GM12878 (cell line): Measurements from ENCODE around the gene MACF1. TPM values are rescaled to one million over a fixed set of nuclear protein-coding genes. Genes with fewer than 3 reads are reported as not detected.

Experiments
- ATAC-seq: fragments of 200-7000 bp; cut with Tn5 transposase; 3 replicates; pipeline ENCODE4 v1.9.1; 2020; ENCODE audit warnings: mild to moderate bottlenecking, moderate library complexity
- BruUV-seq: library from RNA; stranded (reverse); fragments of 400-500 nt; replicated peaks from 2 replicates; lab custom pipeline; 2021; lab: Mats Ljungman, UMichigan
- CTCF ChIA-PET: fragments of 300-600 bp; sonication (Branson Sonifier 250); formaldehyde crosslinking; extraction: SDS; loops from one replicate; lab custom pipeline; 2021; ENCODE audit warnings: inconsistent platforms; lab: Yijun Ruan, JAX
- POLR2A ChIA-PET: fragments of 350-600 bp; formaldehyde crosslinking; extraction: SDS; loops from one replicate; lab custom pipeline; 2021; ENCODE audit warnings: inconsistent platforms; lab: Charles Lee
- RAD21 ChIA-PET: fragments of 300-600 bp; sonication (Branson Sonifier 250); formaldehyde crosslinking; loops from one replicate; lab custom pipeline; 2023; ENCODE audit warnings: antibody characterized with exemption; ENCODE audit not compliant: unreplicated experiment; lab: Charles Lee
- SMC1A ChIA-PET: fragments of 300-600 bp; sonication (Branson Sonifier 250); formaldehyde crosslinking; loops from one replicate; lab custom pipeline; 2023; ENCODE audit not compliant: unreplicated experiment, uncharacterized antibody; lab: Charles Lee
- DNase-seq: peaks from one replicate; pipeline ENCODE4 v3.0.0-alpha.2; 2011; ENCODE audit warnings: low read depth, low spot score
- FAIRE-seq: peaks from 3 replicates; lab custom pipeline; 2011; peaks lifted over from hg19 to GRCh38; lab: Jason Lieb, UNC
- H2AFZ ChIP-seq: 2 replicates; pipeline ENCODE4 v1.6.0; 2011; ENCODE audit warnings: low read depth, low read length, control low read depth; ENCODE audit not compliant: control insufficient read depth
- H3K27ac ChIP-seq: 2 replicates; pipeline ENCODE4 v1.5.1; 2011; ENCODE audit warnings: control low read depth; ENCODE audit not compliant: control insufficient read depth, insufficient read depth
- H3K27me3 ChIP-seq, 2 experiments: replicated peaks in 1 of 2; 2 replicates each; pipeline versions ENCODE4 v1.6.0 to v1.6.1; 2011; ENCODE audit warnings: low read length in 1 of 2; ENCODE audit not compliant: control insufficient read depth in 2 of 2, insufficient read depth in 2 of 2
- H3K36me3 ChIP-seq, 2 experiments: 2 replicates each; pipeline ENCODE4 v1.5.1; 2011; ENCODE audit warnings: low read length in 1 of 2; ENCODE audit not compliant: control insufficient read depth in 2 of 2, insufficient read depth in 2 of 2
- H3K4me1 ChIP-seq: 2 replicates; pipeline ENCODE4 v1.6.1; 2011; ENCODE audit warnings: mild to moderate bottlenecking, low read length, moderate library complexity, mixed read lengths; ENCODE audit not compliant: control insufficient read depth, insufficient read depth
- H3K4me2 ChIP-seq: 2 replicates; pipeline ENCODE4 v1.6.0; 2011; ENCODE audit warnings: control low read depth; ENCODE audit not compliant: control insufficient read depth, insufficient read depth
- H3K4me3 ChIP-seq: fragments of 200-600 bp; sonication (generic); 2 replicates; pipeline ENCODE4 v1.5.1; 2016
- H3K79me2 ChIP-seq: 2 replicates; pipeline ENCODE4 v1.6.0; 2011; ENCODE audit warnings: low read length; ENCODE audit not compliant: control insufficient read depth, insufficient read depth
- H3K9ac ChIP-seq: 2 replicates; pipeline ENCODE4 v1.8.0; 2011; ENCODE audit warnings: low read length, control low read depth, mixed read lengths; ENCODE audit not compliant: control insufficient read depth, insufficient read depth
- H3K9me3 ChIP-seq: replicated peaks from 3 replicates; pipeline ENCODE4 v1.5.1; 2011; ENCODE audit warnings: mild to moderate bottlenecking, low read length; ENCODE audit not compliant: control insufficient read depth, insufficient read depth
- H4K20me1 ChIP-seq: 2 replicates; pipeline ENCODE4 v1.6.0; 2011; ENCODE audit not compliant: control insufficient read depth, insufficient read depth
- E2F8 ChIP-seq: fragments of 450-650 bp; IDR thresholded peaks from 2 replicates; pipeline ENCODE4 v1.6.1; 2018; ENCODE audit warnings: mild to moderate bottlenecking, low read depth, moderate library complexity; ENCODE audit not compliant: partially characterized antibody
- ESRRA ChIP-seq: IDR thresholded peaks from 2 replicates; pipeline ENCODE4 v1.6.1; 2012; ENCODE audit warnings: mild to moderate bottlenecking, low read length, improper control_type of control experiment
- MEF2A ChIP-seq: IDR thresholded peaks from 2 replicates; pipeline ENCODE4 v1.6.1; 2011; ENCODE audit warnings: low read depth, mild to moderate bottlenecking, low read length, moderate library complexity; ENCODE audit not compliant: insufficient read depth
- MTA2 ChIP-seq: fragments of 450-650 bp; IDR thresholded peaks from 2 replicates; pipeline ENCODE4 v1.6.1; 2016; ENCODE audit warnings: low read depth, mild to moderate bottlenecking, moderate library complexity
- NFIC ChIP-seq: IDR thresholded peaks from 2 replicates; pipeline ENCODE4 v1.6.1; 2012; ENCODE audit warnings: low read depth, mild to moderate bottlenecking, inconsistent platforms, low read length, moderate library complexity
- NFYA ChIP-seq: IDR thresholded peaks from 2 replicates; pipeline ENCODE4 v1.6.1; 2011; ENCODE audit warnings: low read depth, mild to moderate bottlenecking, low read length, improper control_type of control experiment, borderline replicate concordance
- SKIL ChIP-seq: fragments of 450-650 bp; IDR thresholded peaks from 2 replicates; pipeline ENCODE4 v1.6.1; 2017; ENCODE audit warnings: mild to moderate bottlenecking, low read depth, inconsistent platforms; ENCODE audit not compliant: poor library complexity, severe bottlenecking
- ZBTB11 ChIP-seq: fragments of 450-650 bp; formaldehyde crosslinking; IDR thresholded peaks from 2 replicates; pipeline ENCODE4 v1.5.0; 2022; ENCODE audit warnings: mild to moderate bottlenecking, missing genetic modification characterization
- WGBS: methylation state at CpG from one replicate; pipeline ENCODE4 v1.1.6; 2016; ENCODE audit warnings: low lambda C conversion rate; ENCODE audit not compliant: insufficient replicate concordance, insufficient coverage; ENCODE audit errors: missing lambda C conversion rate; 5-methylcytosine and 5-hydroxymethylcytosine counted together
- in situ Hi-C: fragments of 300-500 bp; cut with MboI; formaldehyde crosslinking; loops from 9 replicates; pipeline ENCODE4 v1.14.3; 2018; ENCODE audit warnings: mixed read lengths
- intact Hi-C: fragments of 100-400 bp; cut with micrococcal nuclease; formaldehyde crosslinking; loops from one replicate; pipeline ENCODE4 v1.14.2; 2022; ENCODE audit not compliant: unreplicated experiment
- polyA plus RNA-seq, 11 experiments: library from polyadenylated mRNA; depleted of rRNA in 4 of 11; unstranded in 6 of 11; stranded (reverse) in 5 of 11; fragments of >200 nt; fragmentation: Nextera tagmentation in 4 of 11; fragmentation: Illumina TruSeq in 1 of 11; extraction: Ambion mirVana in 4 of 11; extraction: Trizol in 1 of 11; gene quantifications; 1 replicate in 1 of 11; 2 replicates in 10 of 11; pipeline versions ENCODE4 v1.2.1 to v1.2.3, GENCODE V29; 2011 to 2016; ENCODE audit warnings: inconsistent platforms in 2 of 11, missing spikeins in 2 of 11, low read depth in 1 of 11
- total RNA-seq, 4 experiments: library from RNA; depleted of rRNA in 3 of 4; stranded (reverse); fragments of >200 nt in 3 of 4; fragmentation: Illumina TruSeq in 1 of 4; extraction: Trizol in 1 of 4; gene quantifications; 2 replicates each; pipeline versions ENCODE4 v1.2.1 to v1.2.3, GENCODE V29; 2013 to 2021

MACF1 gene
- total and polyA plus RNA-seq, 10 of the 15 experiments (the other 5 are each of a cell fraction or from before 2014, with no cell fraction given), result 15.5 to 201 (median 76.9) TPM

- Histone ChIP-seq H3K79me2 (no peaks in the 10 kb centered on the region), H3K4me2 (no peak overlapping the region), H3K27me3 (no peaks in the 10 kb centered on the region), H3K9me3 (no peaks in the 10 kb centered on the region), H3K36me3 (peaks cover 15 to 71% of the 10 kb centered on the region in 2 experiments), H2AFZ (no peak overlapping the region), H3K27ac (no peak overlapping the region), H3K9ac (no peak overlapping the region), H3K4me1 (no peaks in the 10 kb centered on the region; the same call in 1 of the 2 replicates), H3K4me3 (no peak overlapping the region), H4K20me1 (no peaks in the 10 kb centered on the region)
- ChIA-PET POLR2A (no interaction called here), CTCF (interaction anchor here (1.6 kb wide), 1 partner anchor 8 kb away, joined by 5 read pairs; no protein-coding TSS in a partner anchor), RAD21 (no interaction called here), SMC1A (interaction anchor here (3.7 kb wide), 1 partner anchor 136 kb away, joined by 17 read pairs; no protein-coding TSS in a partner anchor)
- no peak for FAIRE-seq
- no TSS peak for BruUV-seq
- intact Hi-C loops (no loop called here), in situ Hi-C loops (no loop called here)
- ATAC-seq, result no peak
- WGBS, result 100% methylated on average over 1 of the region's 1 CpG
- TF ChIP-seq ESRRA (no peak), SKIL (no peak), NFIC (no peak), MTA2 (no peak), ZBTB11 (CRISPR knock-in tag) (no peak), MEF2A (no peak), NFYA (no peak), E2F8 (no peak)
- DNase-seq, result no peak
Observed at GRCh38 chr1:39328095-39328494, 123.6 kb downstream of the MACF1 start.
